Neural progenitor cell (in vitro differentiated cells): ENCODE results near the gene CCDC178.

Experiments used
- CTCF ChIP-seq: fragments of 200-600 bp; sonication (generic); IDR thresholded peaks from 2 replicates; pipeline ENCODE4 v1.5.1; 2017; ENCODE audit warnings: antibody characterized with exemption, mild to moderate bottlenecking
- EZH2phosphoT487 ChIP-seq: fragments of 200-600 bp; sonication (generic); IDR thresholded peaks from 2 replicates; pipeline ENCODE4 v1.6.1; 2017; ENCODE audit warnings: antibody characterized with exemption

GRCh38 chr18:33034212-33034611, 406.3 kb downstream of the CCDC178 start:
- TF ChIP-seq EZH2phosphoT487 (no peak), CTCF (no peak)
